Measurements from ENCODE around the gene DAND5.

Gene DAND5

GRCh38 chr19:13011653-13012389 is 42.4 kb downstream of the DAND5 start:
- no peak for DNase-seq

- DNase-seq = no peak
These were observed 43.0 kb downstream of the DAND5 start for GRCh38 chr19:13012390-13012689.

DNA sequence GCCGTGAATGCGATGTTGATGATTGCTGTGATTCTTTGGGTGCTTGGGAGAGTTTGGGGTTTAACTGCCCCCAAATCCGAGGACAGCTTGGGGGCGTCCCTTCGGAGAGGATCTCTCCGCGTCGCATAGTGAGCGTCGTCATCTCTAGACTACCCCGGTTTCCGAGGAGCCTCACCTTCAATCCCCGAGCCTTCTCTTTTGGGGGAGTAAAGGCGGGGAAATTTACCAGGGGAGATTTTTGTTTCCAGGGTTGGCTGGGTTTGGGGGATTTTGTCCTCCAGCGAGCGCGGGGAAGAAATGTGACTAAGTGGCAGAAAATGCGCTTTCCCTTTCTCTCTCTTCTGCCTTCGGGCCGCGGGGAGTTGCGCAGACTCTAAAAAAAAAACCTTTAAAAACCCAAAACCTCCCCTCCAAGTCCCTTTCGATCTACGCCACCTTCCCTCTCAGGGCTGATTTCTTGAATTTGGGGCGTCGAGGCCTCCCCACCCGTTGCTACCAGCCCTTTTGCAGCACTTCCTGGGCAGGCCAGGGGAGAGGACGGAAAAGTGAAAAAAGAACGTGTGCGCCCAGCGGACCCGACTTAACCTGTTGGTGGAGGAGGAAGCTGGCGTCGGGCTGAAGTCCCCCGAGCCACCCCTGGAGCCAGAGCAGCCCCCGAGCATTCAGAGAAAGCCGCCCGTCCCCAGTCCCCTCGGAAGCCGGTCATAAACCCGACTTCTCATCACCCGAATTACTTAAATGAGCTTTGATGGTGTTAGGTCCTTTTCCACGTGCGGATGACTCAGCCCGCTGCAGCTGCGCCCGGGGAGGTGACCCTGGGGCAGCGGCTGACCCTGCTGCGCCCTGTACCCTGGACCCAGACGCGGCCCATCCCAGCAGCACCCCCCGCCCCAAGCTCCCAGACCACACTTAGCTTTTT is 43.6 kb downstream of the DAND5 start:
- peak; percentile 7 for DNase-seq

DNA sequence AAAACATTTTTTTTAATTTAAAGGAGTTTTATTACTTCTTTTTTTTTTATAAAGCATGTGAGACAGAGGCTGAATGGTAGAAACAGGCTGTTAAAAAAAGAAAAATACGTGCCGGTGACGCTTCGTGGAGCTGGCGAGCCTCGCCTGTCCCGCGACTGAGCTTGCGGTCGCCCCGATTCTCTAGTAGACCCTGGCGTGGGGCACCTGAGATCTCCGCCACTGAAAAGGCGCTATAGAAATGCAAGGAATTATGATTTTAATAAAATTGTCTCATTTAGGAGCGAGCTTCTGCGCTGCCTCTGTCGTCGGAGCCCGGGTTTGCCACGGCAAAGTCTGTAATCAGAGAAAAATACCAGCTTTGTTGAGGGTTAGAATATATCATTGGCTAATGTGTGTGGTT is 44.3 kb downstream of the DAND5 start:
- DNase-seq = no peak

DNA sequence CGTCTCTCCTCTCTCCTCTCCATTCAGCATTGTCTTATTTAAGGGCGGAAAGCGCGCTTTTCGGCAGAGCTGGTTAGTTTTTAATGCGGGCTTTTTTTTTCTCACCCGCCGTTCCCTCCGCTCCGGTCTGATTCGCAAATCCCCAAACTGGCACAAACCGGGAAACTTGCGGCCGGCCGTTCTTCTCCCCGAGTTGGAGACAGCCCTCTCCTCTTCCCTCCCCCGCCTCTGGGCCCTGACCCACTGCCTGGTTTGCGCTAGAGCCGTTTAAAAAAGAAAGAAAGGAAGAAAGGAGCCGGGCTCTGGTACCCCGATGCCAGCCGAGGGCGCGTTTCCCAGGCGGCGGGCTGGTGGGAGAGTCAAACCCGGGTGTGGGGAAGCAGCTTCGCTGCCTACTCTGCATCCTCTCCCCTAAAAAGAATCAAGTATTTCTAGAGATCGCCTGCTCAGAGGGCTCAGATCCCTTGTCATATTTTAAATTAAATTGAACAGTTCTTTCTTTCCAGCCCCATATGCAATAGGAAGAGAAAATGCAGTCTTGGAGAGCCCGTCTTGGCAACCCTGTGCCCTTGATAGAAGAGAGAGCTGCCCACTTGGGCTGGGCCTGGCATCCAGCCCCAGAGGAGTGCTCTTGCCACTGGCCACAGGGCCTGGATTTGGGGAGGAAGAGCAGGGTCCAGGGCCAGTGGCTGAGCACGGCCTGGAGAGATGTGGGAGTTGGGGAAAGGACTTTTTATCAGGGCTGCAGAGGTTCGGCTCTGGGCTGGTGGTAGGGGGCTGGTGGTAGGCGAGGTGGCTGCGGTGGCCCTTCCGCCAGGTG is 44.9 kb downstream of the DAND5 start:
- DNase-seq = no peak

GRCh38 chr19:13014921-13015280 is 45.5 kb downstream of the DAND5 start:
- no peak for DNase-seq

GRCh38 chr19:13015361-13016223 is 46.2 kb downstream of the DAND5 start:
- DNase-seq = no peak

DNA sequence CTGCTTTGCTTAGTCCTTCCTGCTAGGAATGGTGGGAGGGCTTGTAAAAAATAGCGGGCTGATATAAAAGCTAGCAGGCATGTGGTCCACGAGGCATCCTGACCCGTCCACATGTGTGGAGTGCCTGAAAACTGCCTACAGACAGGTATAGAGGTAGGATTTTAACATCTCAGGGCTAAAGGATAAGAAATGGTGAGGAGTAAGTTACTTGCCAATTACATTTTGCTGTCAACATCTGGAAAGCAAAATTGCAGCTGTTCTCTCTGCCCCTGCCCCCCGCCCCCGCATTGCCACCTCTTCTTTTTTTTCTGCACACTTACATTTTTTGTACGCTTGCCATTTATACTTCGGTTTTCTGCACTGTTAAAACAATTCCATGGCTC is 46.9 kb downstream of the DAND5 start:
- DNase-seq = no peak

- no peak for DNase-seq
These were observed 47.4 kb downstream of the DAND5 start for GRCh38 chr19:13016628-13017305.

DNA sequence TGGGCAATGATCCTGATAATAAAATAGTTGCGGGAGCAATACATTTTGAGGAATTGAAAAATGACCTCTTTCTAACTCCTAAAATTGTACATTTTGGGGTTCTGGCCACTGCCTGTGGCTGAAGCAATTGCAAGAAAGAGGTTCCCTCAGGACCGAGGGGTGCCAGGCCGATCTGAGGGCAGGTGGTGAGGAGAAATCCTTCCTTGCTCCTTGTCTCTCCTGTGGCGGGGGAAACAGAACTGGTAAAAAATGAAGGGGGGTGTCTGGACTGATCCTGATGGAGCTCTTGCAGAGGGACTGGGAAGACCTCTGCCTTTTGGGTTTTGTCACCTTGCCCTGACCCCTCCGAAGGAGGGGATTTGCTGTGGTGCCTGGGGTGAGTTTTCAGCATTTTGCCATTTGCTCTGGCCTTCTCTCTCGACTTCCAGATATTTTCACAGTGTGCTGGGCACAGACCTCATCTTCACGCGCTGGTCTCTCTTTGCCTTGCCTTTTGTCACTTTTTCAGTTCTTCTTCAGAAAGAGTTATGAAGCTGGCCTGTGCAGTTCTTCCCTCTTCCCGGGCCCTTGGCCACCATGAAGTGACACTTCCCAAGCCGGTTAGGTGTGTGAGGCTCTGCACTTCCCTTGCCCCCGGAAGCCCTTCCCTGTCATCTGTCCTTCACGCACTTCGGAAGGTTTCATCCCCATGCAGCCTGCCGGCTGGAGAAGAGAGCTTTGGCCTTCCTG is 48.1 kb downstream of the DAND5 start:
- DNase-seq = no peak

GRCh38 chr19:13018035-13018914 is 48.9 kb downstream of the DAND5 start:
- DNase-seq = no peak

DNA sequence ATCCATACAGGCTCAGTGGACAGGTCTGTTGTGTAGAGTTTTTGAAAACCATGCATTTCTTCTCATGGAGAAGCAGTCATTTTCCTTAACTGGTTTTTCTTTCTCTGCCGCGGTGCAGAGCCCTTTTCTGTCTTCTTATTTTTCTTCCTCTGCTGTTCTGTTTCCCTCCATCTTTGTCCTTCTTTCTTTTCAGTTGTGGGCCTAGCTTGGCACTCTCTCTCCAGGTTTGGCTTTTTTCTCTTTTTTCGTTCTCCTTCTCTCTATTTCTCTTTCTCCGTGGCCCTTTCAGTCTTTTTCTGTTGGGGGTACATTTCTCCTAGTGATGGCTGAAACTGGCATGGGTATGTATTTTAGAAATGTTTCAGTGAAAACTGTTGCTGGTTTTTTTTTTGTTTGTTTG is 50.0 kb downstream of the DAND5 start:
- no peak for DNase-seq

DNA sequence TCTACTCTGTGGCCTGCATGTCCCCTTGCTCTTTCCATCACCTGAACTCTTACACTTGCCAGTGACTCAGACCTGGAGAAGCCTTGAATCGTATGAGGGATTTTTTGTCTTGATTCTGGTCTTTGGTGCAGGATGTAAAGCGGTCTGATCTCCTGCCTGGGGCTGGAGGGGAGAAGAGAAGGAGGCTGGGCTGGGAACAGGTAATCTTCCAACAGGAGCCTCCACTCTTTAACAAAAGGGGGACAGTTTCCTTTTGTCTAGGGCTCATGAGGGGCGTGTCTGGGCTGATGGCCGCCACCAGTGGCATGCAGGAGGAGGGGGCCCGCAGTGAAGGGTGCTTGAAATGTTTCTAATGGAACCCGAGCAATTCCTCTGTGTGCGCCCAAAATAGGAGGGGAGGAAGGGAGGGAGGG is 50.6 kb downstream of the DAND5 start:
- DNase-seq = no peak

DNA sequence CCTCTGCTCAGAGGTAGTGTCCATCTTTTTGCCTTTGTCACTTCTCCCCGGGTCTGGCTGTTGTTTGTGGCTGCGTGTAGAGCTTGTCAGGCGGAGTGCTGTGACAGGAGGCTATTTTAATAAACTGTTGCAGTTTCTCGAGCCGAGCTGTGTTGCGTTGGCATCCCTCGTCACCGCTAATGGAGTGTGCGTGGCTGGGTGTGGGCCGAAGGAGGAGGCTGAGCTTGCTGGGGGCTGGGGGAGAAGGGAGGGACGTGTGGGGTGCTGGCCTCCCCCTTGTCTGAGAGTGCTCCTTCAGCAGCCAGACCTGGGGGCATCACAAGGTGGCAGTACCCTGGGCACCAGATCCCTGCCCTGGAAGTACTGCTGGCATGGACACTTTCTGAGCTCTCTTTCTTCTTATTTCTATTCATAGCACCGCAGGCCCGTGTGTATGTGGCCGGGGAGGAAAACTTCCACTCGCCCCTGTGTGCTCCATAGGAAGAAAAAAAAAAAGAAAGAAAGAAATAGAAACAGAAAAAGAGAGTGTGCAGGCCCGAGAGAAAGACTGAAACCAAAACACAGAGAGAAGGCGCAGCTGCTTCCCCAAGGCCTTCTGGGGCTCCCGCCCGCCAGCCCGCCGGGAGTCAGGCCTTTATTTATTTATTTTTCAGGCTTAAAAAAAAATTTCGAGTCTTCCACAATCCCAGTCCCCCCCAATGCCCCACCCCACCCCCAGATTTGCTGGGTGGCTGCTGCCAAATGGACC is 52.9 kb downstream of the DAND5 start:
- DNase-seq = no peak

DNA sequence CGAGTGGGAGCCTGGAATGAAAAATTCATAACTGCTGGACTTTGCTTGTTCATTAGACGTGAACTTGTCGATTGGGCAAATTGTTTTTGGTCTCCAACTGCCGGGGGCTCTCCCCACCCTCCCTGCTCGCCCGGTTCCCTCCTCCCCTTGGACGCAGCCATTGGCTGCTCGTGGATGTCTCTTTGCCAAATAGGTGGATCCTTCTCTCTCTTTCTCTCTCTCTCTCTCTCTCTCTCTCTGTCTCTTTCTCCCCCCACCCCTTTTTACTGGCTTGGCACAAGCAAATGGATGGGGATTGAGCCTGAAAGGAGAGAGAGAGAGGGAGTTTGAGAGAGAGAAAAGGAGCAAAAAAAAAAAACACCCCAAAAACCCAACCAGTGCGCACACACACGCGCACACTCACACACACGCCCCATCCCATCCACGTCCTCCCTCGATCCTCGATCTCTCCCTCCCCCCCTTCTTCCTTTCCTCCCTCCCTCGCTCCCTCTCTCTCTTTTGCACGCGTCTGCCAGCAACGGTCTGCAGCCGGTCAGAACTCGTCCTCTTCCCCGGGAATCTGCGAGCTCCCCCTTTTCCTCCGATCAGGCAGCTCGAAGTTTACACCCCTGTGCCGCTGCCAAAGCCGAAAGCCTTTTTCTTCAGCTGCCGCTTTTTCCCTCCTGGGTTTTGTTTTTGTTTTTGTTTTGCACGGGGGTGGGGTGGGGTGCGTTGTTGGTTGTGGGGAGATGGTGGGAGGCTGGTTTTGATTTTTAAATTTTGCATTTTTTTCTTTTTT is 53.7 kb downstream of the DAND5 start:
- no peak for DNase-seq

GRCh38 chr19:13023656-13024055 is 54.3 kb downstream of the DAND5 start:
- no peak for DNase-seq
